Keratinocyte (primary cell): Measurements from ENCODE around the gene SEMA3A. TPM values are rescaled to one million over a fixed set of nuclear protein-coding genes. Genes with fewer than 3 reads are reported as not detected.

Experiments used
- DNase-seq: peaks from one replicate; pipeline ENCODE4 v3.0.0-alpha.2; 2011; ENCODE audit warnings: low read depth, missing footprints, low spot score
- FAIRE-seq: peaks from 2 replicates; lab custom pipeline; 2011; peaks lifted over from hg19 to GRCh38; lab: Jason Lieb, UNC
- H2AFZ ChIP-seq: 2 replicates; pipeline ENCODE4 v1.6.0; 2012; ENCODE audit warnings: low read length, control low read depth, inconsistent platforms; ENCODE audit not compliant: control insufficient read depth
- H3K27ac ChIP-seq: 2 replicates; pipeline ENCODE4 v1.5.1; 2011; ENCODE audit warnings: low read length; ENCODE audit not compliant: control insufficient read depth, insufficient read depth
- H3K27me3 ChIP-seq: 3 replicates; pipeline ENCODE4 v1.6.0; 2011; ENCODE audit warnings: low read length; ENCODE audit not compliant: control insufficient read depth, insufficient read depth; ENCODE audit errors: extremely low read depth
- H3K36me3 ChIP-seq, 2 experiments: 2 replicates in 1 of 2; 3 replicates in 1 of 2; pipeline ENCODE4 v1.5.1; 2011; ENCODE audit warnings: low read length in 2 of 2, mild to moderate bottlenecking in 1 of 2; ENCODE audit not compliant: control insufficient read depth in 2 of 2, insufficient read depth in 2 of 2; ENCODE audit errors: extremely low read depth in 1 of 2
- H3K4me1 ChIP-seq: 3 replicates; pipeline ENCODE4 v1.5.1; 2011; ENCODE audit warnings: low read length; ENCODE audit not compliant: control insufficient read depth, insufficient read depth; ENCODE audit errors: extremely low read depth
- H3K4me2 ChIP-seq: 3 replicates; pipeline ENCODE4 v1.6.0; 2011; ENCODE audit warnings: low read depth, low read length; ENCODE audit not compliant: control insufficient read depth, insufficient read depth; ENCODE audit errors: extremely low read depth
- H3K4me3 ChIP-seq, 3 experiments: fragments of 200-600 bp in 1 of 3; sonication (generic) in 1 of 3; 2 replicates in 2 of 3; 3 replicates in 1 of 3; pipeline ENCODE4 v1.5.1; 2011 to 2016; ENCODE audit warnings: low read length in 3 of 3, mild to moderate bottlenecking in 3 of 3, control low read depth in 2 of 3, inconsistent platforms in 1 of 3, low read depth in 1 of 3, mixed read lengths in 1 of 3, mixed run types in 1 of 3, moderate library complexity in 1 of 3; ENCODE audit not compliant: control insufficient read depth in 2 of 3, insufficient read depth in 2 of 3; ENCODE audit errors: extremely low read depth in 1 of 3
- H3K79me2 ChIP-seq: 2 replicates; pipeline ENCODE4 v1.6.0; 2012; ENCODE audit warnings: low read length; ENCODE audit not compliant: control insufficient read depth, insufficient read depth
- H3K9ac ChIP-seq: 3 replicates; pipeline ENCODE4 v1.6.0; 2011; ENCODE audit warnings: low read length; ENCODE audit not compliant: control insufficient read depth, insufficient read depth; ENCODE audit errors: extremely low read depth
- H3K9me1 ChIP-seq: 3 replicates; pipeline ENCODE4 v1.6.0; 2011; ENCODE audit warnings: low read length; ENCODE audit not compliant: control insufficient read depth, insufficient read depth; ENCODE audit errors: extremely low read depth
- H3K9me3 ChIP-seq: 2 replicates; pipeline ENCODE4 v1.5.1; 2012; ENCODE audit warnings: low read depth, low read length; ENCODE audit not compliant: control insufficient read depth
- H4K20me1 ChIP-seq: 3 replicates; pipeline ENCODE4 v1.6.0; 2011; ENCODE audit warnings: low read length; ENCODE audit not compliant: control insufficient read depth, insufficient read depth; ENCODE audit errors: extremely low read depth
- CTCF ChIP-seq, 3 experiments: IDR thresholded peaks in 1 of 3; conservative IDR thresholded peaks in 1 of 3; optimal IDR thresholded peaks in 1 of 3; 2 replicates in 2 of 3; 3 replicates in 1 of 3; pipeline versions ENCODE3 to v1.5.1; 2011; ENCODE audit warnings: low read length in 3 of 3, mild to moderate bottlenecking in 3 of 3, moderate library complexity in 2 of 3, control low read depth in 1 of 3, inconsistent platforms in 1 of 3; ENCODE audit not compliant: insufficient read depth in 2 of 3; ENCODE audit errors: extremely low read depth in 1 of 3
- EZH2 ChIP-seq: IDR thresholded peaks from one replicate; pipeline ENCODE4 v1.6.1; 2012; ENCODE audit warnings: inconsistent platforms, mild to moderate bottlenecking, low read length, moderate library complexity
- dilution Hi-C: fragments of 300-500 bp; cut with MboI; formaldehyde crosslinking; loops from one replicate; pipeline ENCODE4 v1.7.0; 2020; ENCODE audit warnings: low sequenced_read_pairs; ENCODE audit not compliant: extremely low pct_ligation_motif_present
- polyA plus RNA-seq, 5 experiments: library from polyadenylated mRNA; depleted of rRNA in 3 of 5; stranded (reverse) in 3 of 5; stranded (forward) in 1 of 5; unstranded in 1 of 5; fragments of >200 nt; gene quantifications; 1 replicate in 1 of 5; 2 replicates in 3 of 5; 3 replicates in 1 of 5; pipeline versions ENCODE4 v1.2.1 to v1.2.3, GENCODE V29; 2011 to 2012; ENCODE audit warnings: missing spikeins in 2 of 5, low read depth in 1 of 5, low replicate concordance in 1 of 5

SEMA3A gene
- polyA plus RNA-seq, 1 donor (not counting 4 experiments of a cell fraction or from before 2014, with no cell fraction given): 2.1 TPM

DNA sequence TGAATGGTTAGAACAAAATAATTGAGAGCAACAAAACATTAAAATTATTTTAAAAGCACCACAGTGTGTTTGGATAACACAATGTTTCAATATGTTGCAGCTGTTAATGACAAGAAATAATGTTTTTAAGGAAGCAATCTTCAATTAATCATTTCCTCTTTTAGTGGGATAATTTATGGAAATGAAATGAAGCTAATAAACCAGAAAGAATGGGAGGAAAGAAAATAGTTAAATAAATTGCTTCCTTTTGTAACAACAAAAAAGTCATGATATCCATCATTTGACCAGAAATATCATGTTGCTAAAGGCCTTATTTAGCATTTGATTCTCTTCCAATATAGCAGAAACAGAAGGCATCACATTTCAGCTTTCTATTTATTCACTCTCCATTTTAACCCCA, 224.5 kb downstream of the SEMA3A start:
- DNase-seq (no peak), FAIRE-seq (no peak)
- TF ChIP-seq CTCF (optimal IDR thresholded peaks at IDR 0.05 in 1 of 3, IDR thresholded peaks at IDR 0.05 in 1 of 3, conservative IDR thresholded peaks at IDR 0.05 in 1 of 3; ENCODE audit: extremely low read depth in 1 of 3, insufficient read depth in 2 of 3, low read length in 3 of 3): no peak
- TF ChIP-seq EZH2: no peak

DNA sequence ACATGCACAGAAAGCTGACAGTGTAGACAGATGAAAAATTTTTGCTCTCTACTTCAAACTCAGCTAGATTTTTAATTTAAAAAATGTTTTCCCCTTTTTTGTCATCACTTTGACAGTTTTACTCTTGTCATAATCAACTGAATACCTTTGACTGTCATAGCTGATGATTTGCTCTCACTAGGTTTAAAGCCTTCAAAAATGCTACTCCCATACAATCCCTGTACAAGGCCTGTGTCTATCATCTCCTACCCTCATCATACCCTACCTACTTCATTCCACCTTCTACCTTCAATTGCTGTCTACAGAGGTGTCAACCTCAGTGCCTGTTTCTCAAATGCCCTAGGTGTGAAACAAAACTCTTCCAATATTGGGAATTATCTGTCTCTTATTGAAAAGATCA, 230.3 kb downstream of the SEMA3A start:
- no peak for DNase-seq
- H3K79me2 ChIP-seq: no peaks in the 10 kb centered on the region
- peaks cover 2% of the 10 kb centered on the region for H3K4me1 ChIP-seq
- no peaks in the 10 kb centered on the region for H3K27me3 ChIP-seq
- no peak overlapping the region for H3K4me3 ChIP-seq
- no peak overlapping the region for H2AFZ ChIP-seq
- no peak for TF ChIP-seq EZH2
- TF ChIP-seq CTCF (optimal IDR thresholded peaks at IDR 0.05 in 1 of 3, IDR thresholded peaks at IDR 0.05 in 1 of 3, conservative IDR thresholded peaks at IDR 0.05 in 1 of 3; ENCODE audit: extremely low read depth in 1 of 3, insufficient read depth in 2 of 3, low read length in 3 of 3): no peak
- H3K4me2 ChIP-seq: no peak overlapping the region
- dilution Hi-C loops: no loop called here
- no peaks in the 10 kb centered on the region for H3K9me1 ChIP-seq
- no peak overlapping the region for H3K9ac ChIP-seq
- no peak for FAIRE-seq
- no peaks in the 10 kb centered on the region for H3K36me3 ChIP-seq
- no peaks in the 10 kb centered on the region for H4K20me1 ChIP-seq
- no peak overlapping the region for H3K27ac ChIP-seq
- no peaks in the 10 kb centered on the region for H3K9me3 ChIP-seq

More for the DNA sequence above, 224.5 kb downstream of the SEMA3A start:
- Histone ChIP-seq H3K9me1 (no peaks in the 10 kb centered on the region), H3K9me3 (no peaks in the 10 kb centered on the region), H4K20me1 (no peaks in the 10 kb centered on the region), H3K9ac (no peak overlapping the region), H3K27ac (no peak overlapping the region), H3K4me3 (no peak overlapping the region), H3K27me3 (no peaks in the 10 kb centered on the region), H3K36me3 (no peaks in the 10 kb centered on the region), H3K79me2 (no peaks in the 10 kb centered on the region), H2AFZ (no peak overlapping the region), H3K4me2 (no peak overlapping the region), H3K4me1 (no peaks in the 10 kb centered on the region)
- dilution Hi-C loops: no loop called here
